HepG2 (cell line): ENCODE data around the gene SPTBN5. TPM values are rescaled to one million over a fixed set of nuclear protein-coding genes. Genes with fewer than 3 reads are reported as not detected.

ENCODE experiments used
- ATAC-seq: fragments of 200-7000 bp; cut with Tn5 transposase; 3 replicates; pipeline ENCODE4 v1.9.1; 2020; ENCODE audit warnings: mild to moderate bottlenecking, moderate library complexity
- BruUV-seq: library from RNA; stranded (reverse); fragments of 400-500 nt; replicated peaks from 2 replicates; lab custom pipeline; 2021; lab: Mats Ljungman, UMichigan
- CTCF ChIA-PET: fragments of 300-600 bp; formaldehyde crosslinking; extraction: SDS; loops from one replicate; lab custom pipeline; 2021; ENCODE audit warnings: low total read pairs, inconsistent platforms, low intra/inter-chr PET ratio; lab: Yijun Ruan, JAX
- POLR2A ChIA-PET: fragments of 350-600 bp; sonication (Branson Sonifier 250); formaldehyde crosslinking; loops from one replicate; lab custom pipeline; 2020; ENCODE audit warnings: antibody characterized with exemption, inconsistent platforms; lab: Yijun Ruan, JAX
- DNase-seq: peaks from one replicate; pipeline ENCODE4 v3.0.0-alpha.2; 2015; ENCODE audit warnings: low spot score
- FAIRE-seq: peaks from 3 replicates; lab custom pipeline; 2011; peaks lifted over from hg19 to GRCh38; lab: Jason Lieb, UNC
- H2AFZ ChIP-seq: one replicate; pipeline ENCODE4 v1.6.1; 2011; ENCODE audit warnings: low read length, inconsistent platforms
- H3K27ac ChIP-seq: fragments of 300-600 bp; 3 replicates; pipeline ENCODE4 v1.8.0; 2011; ENCODE audit warnings: mixed run types, mild to moderate bottlenecking, mixed read lengths, low read length, inconsistent platforms; ENCODE audit not compliant: insufficient read depth; ENCODE audit errors: extremely low read length
- H3K27me3 ChIP-seq, 2 experiments: fragments of 200-600 bp in 1 of 2; 2 replicates in 1 of 2; 3 replicates in 1 of 2; pipeline versions ENCODE4 v1.6.0 to v1.8.0; 2011; ENCODE audit warnings: low read length in 2 of 2, mild to moderate bottlenecking in 2 of 2, moderate library complexity in 2 of 2, inconsistent platforms in 1 of 2; ENCODE audit not compliant: insufficient read depth in 2 of 2, control insufficient read depth in 1 of 2
- H3K36me3 ChIP-seq, 2 experiments: fragments of 200-600 bp in 1 of 2; replicated peaks in 1 of 2; 2 replicates in 1 of 2; 3 replicates in 1 of 2; pipeline versions ENCODE4 v1.5.1 to v1.8.0; 2011; ENCODE audit warnings: low read length in 2 of 2, inconsistent platforms in 1 of 2; ENCODE audit not compliant: insufficient read depth in 2 of 2, control insufficient read depth in 1 of 2
- H3K4me1 ChIP-seq: 2 replicates; pipeline ENCODE4 v1.5.1; 2012; ENCODE audit warnings: low read length, inconsistent platforms; ENCODE audit not compliant: insufficient read depth
- H3K4me2 ChIP-seq: 2 replicates; pipeline ENCODE4 v1.6.0; 2011; ENCODE audit warnings: low read depth, low read length, inconsistent platforms
- H3K4me3 ChIP-seq, 3 experiments: fragments of 200-600 bp in 1 of 3; sonication (generic), shearing (Covaris generic) in 1 of 3; replicated peaks in 1 of 3; 2 replicates each; pipeline ENCODE4 v1.5.1; 2011 to 2016; ENCODE audit warnings: low read length in 3 of 3, inconsistent platforms in 2 of 3, low read depth in 2 of 3, mild to moderate bottlenecking in 2 of 3, control low read depth in 1 of 3, mixed read lengths in 1 of 3; ENCODE audit not compliant: insufficient read depth in 1 of 3
- H3K79me2 ChIP-seq: one replicate; pipeline ENCODE4 v1.6.1; 2011; ENCODE audit warnings: low read length, inconsistent platforms; ENCODE audit not compliant: insufficient read depth
- H3K9ac ChIP-seq: 2 replicates; pipeline ENCODE4 v1.6.0; 2011; ENCODE audit warnings: mild to moderate bottlenecking, low read depth, low read length, inconsistent platforms; ENCODE audit not compliant: insufficient read depth
- H3K9me3 ChIP-seq: 2 replicates; pipeline ENCODE4 v1.5.1; 2012; ENCODE audit warnings: mild to moderate bottlenecking, low read length
- H4K20me1 ChIP-seq: 2 replicates; pipeline ENCODE4 v1.6.0; 2011; ENCODE audit warnings: inconsistent platforms, mild to moderate bottlenecking, low read length, moderate library complexity; ENCODE audit not compliant: insufficient read depth
- ATM ChIP-seq: fragments of 450-650 bp; IDR thresholded peaks from 2 replicates; pipeline ENCODE4 v1.7.1; 2017; ENCODE audit warnings: mild to moderate bottlenecking, borderline replicate concordance
- GABPB1 ChIP-seq: IDR thresholded peaks from 2 replicates; pipeline ENCODE4 v1.6.1; 2016; ENCODE audit warnings: mild to moderate bottlenecking, missing genetic modification reagents, moderate library complexity, missing compliant biosample characterization
- HMG20B ChIP-seq: conservative IDR thresholded peaks from 2 replicates; pipeline ENCODE4 v1.6.1; 2016; ENCODE audit warnings: missing genetic modification reagents, missing compliant biosample characterization
- RBM39 ChIP-seq: fragments of 200-400 bp; formaldehyde crosslinking; IDR thresholded peaks from one replicate; pipeline ENCODE4 v1.6.1; 2018; ENCODE audit warnings: antibody characterized with exemption, mild to moderate bottlenecking, low read depth, low read length; ENCODE audit not compliant: poor library complexity, severe bottlenecking
- SALL1 ChIP-seq: sonication (generic); formaldehyde crosslinking; IDR thresholded peaks from 2 replicates; pipeline ENCODE4 v1.8.0; 2022; ENCODE audit warnings: mild to moderate bottlenecking, missing genetic modification reagents
- SIX4 ChIP-seq: sonication (generic); formaldehyde crosslinking; IDR thresholded peaks from 2 replicates; pipeline ENCODE4 v1.4.0; 2020; ENCODE audit warnings: missing genetic modification reagents
- SRSF9 ChIP-seq: fragments of 200-400 bp; formaldehyde crosslinking; IDR thresholded peaks from 2 replicates; pipeline ENCODE4 v1.6.1; 2018; ENCODE audit warnings: borderline replicate concordance, mild to moderate bottlenecking, low read depth, low read length; ENCODE audit not compliant: insufficient read depth, poor library complexity, severe bottlenecking
- ZNF138 ChIP-seq: sonication (generic); formaldehyde crosslinking; IDR thresholded peaks from 2 replicates; pipeline ENCODE4 v1.5.0; 2020; ENCODE audit warnings: mild to moderate bottlenecking, low read depth, missing genetic modification reagents
- ZNF225 ChIP-seq: sonication (generic); formaldehyde crosslinking; IDR thresholded peaks from 2 replicates; pipeline ENCODE4 v1.4.0; 2020; ENCODE audit warnings: mild to moderate bottlenecking, missing genetic modification reagents
- WGBS: methylation state at CpG from one replicate; pipeline ENCODE4 v1.1.6; 2017; ENCODE audit warnings: low lambda C conversion rate; 5-methylcytosine and 5-hydroxymethylcytosine counted together
- in situ Hi-C: cut with HindIII; loops from 2 replicates; pipeline ENCODE4 v1.10.0; 2017; ENCODE audit warnings: low pct_unique_long_range_greater_than_20kb; ENCODE audit not compliant: extremely low pct_ligation_motif_present
- intact Hi-C: fragments of 100-400 bp; cut with micrococcal nuclease; formaldehyde crosslinking; loops from one replicate; pipeline ENCODE4 v1.10.0; 2022; ENCODE audit not compliant: unreplicated experiment
- polyA plus RNA-seq, 8 experiments: library from polyadenylated mRNA; depleted of rRNA in 3 of 8; stranded (reverse) in 7 of 8; unstranded in 1 of 8; fragments of >200 nt; fragmentation: Illumina TruSeq in 4 of 8; extraction: Trizol in 4 of 8; gene quantifications; 2 replicates each; pipeline versions ENCODE4 v1.2.1 to v1.2.3, GENCODE V29; 2011 to 2016; ENCODE audit warnings: low read depth in 4 of 8, missing spikeins in 1 of 8, mixed read lengths in 1 of 8; ENCODE audit not compliant: insufficient read depth in 1 of 8
- total RNA-seq, 5 experiments: library from RNA; depleted of rRNA; stranded (reverse); fragments of >200 nt; fragmentation: Illumina TruSeq; extraction: Trizol; gene quantifications; 2 replicates each; pipeline ENCODE4 v1.2.3, GENCODE V29; 2016; ENCODE audit warnings: low read depth in 1 of 5
- TF ChIP-seq, protein P1 (sequence below): sonication (generic); formaldehyde crosslinking; IDR thresholded peaks from 2 replicates; pipeline ENCODE4 v1.4.0; 2020; ENCODE audit warnings: mild to moderate bottlenecking, low read depth, missing genetic modification reagents
- TF ChIP-seq, protein P2 (sequence below): sonication (generic); formaldehyde crosslinking; IDR thresholded peaks from 2 replicates; pipeline ENCODE4 v1.4.0; 2020; ENCODE audit warnings: low read depth, mild to moderate bottlenecking, missing genetic modification reagents
- TF ChIP-seq, protein P3 (sequence below): sonication (generic); formaldehyde crosslinking; IDR thresholded peaks from 2 replicates; pipeline ENCODE4 v1.4.0; 2020; ENCODE audit warnings: missing genetic modification reagents
- TF ChIP-seq, protein P4 (sequence below): sonication (generic); formaldehyde crosslinking; IDR thresholded peaks from 2 replicates; pipeline ENCODE4 v1.5.0; 2020; ENCODE audit warnings: missing genetic modification reagents

The SPTBN5 gene
- total and polyA plus RNA-seq, 2 of the 13 experiments (the other 11 are each of a cell fraction or from before 2014, with no cell fraction given): 0.01 to 0.07 TPM

DNA sequence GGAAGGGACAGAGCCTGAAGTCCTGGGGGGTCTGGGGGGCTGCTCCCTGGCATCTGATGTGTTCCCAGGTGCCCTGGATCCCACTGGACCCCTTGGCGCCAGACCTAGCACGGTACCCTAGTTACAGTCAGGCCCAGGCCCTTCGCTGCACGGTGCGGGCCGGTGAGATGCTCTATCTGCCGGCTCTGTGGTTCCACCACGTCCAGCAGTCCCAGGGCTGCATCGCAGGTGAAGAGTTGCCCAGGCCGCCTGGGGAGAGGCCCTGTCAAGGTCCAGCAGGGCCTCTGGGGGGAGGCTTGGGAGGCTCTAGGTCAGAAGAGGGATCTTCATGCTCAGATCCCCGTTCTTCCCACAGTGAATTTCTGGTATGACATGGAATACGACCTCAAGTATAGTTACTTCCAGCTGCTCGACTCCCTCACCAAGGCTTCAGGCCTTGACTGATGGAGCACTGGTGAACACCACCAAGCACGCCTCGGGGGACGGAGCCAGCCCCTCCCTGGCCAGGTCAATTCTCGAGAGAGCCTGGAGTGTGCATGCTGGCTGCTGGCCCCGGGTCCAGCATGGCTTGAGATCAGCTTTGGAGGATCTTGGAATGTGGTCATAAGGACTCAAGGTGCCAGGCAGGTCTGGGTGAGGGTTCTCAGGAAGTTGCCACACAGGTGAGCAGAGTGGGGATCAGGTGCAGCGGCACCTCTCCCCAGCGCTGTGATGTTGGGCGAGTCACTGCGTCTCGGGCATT, 57.0 kb downstream of the SPTBN5 start:
- DNase-seq (no peak), ATAC-seq (no peak), FAIRE-seq (no peak)
- TF ChIP-seq GABPB1 (CRISPR knock-in tag) (no peak), HMG20B (CRISPR knock-in tag) (no peak), SIX4 (CRISPR knock-in tag) (no peak), ZNF225 (CRISPR knock-in tag) (no peak), RBM39 (no peak), SRSF9 (no peak), SALL1 (CRISPR knock-in tag) (no peak), ATM (no peak), ZNF138 (CRISPR knock-in tag) (no peak)
- TF ChIP-seq, protein P1, sequence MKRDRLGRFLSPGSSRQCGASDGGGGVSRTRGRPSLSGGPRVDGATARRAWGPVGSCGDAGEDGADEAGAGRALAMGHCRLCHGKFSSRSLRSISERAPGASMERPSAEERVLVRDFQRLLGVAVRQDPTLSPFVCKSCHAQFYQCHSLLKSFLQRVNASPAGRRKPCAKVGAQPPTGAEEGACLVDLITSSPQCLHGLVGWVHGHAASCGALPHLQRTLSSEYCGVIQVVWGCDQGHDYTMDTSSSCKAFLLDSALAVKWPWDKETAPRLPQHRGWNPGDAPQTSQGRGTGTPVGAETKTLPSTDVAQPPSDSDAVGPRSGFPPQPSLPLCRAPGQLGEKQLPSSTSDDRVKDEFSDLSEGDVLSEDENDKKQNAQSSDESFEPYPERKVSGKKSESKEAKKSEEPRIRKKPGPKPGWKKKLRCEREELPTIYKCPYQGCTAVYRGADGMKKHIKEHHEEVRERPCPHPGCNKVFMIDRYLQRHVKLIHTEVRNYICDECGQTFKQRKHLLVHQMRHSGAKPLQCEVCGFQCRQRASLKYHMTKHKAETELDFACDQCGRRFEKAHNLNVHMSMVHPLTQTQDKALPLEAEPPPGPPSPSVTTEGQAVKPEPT: no peak
- TF ChIP-seq, protein P2, sequence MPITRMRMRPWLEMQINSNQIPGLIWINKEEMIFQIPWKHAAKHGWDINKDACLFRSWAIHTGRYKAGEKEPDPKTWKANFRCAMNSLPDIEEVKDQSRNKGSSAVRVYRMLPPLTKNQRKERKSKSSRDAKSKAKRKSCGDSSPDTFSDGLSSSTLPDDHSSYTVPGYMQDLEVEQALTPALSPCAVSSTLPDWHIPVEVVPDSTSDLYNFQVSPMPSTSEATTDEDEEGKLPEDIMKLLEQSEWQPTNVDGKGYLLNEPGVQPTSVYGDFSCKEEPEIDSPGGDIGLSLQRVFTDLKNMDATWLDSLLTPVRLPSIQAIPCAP (CRISPR knock-in tag): no peak
- TF ChIP-seq, protein P3, sequence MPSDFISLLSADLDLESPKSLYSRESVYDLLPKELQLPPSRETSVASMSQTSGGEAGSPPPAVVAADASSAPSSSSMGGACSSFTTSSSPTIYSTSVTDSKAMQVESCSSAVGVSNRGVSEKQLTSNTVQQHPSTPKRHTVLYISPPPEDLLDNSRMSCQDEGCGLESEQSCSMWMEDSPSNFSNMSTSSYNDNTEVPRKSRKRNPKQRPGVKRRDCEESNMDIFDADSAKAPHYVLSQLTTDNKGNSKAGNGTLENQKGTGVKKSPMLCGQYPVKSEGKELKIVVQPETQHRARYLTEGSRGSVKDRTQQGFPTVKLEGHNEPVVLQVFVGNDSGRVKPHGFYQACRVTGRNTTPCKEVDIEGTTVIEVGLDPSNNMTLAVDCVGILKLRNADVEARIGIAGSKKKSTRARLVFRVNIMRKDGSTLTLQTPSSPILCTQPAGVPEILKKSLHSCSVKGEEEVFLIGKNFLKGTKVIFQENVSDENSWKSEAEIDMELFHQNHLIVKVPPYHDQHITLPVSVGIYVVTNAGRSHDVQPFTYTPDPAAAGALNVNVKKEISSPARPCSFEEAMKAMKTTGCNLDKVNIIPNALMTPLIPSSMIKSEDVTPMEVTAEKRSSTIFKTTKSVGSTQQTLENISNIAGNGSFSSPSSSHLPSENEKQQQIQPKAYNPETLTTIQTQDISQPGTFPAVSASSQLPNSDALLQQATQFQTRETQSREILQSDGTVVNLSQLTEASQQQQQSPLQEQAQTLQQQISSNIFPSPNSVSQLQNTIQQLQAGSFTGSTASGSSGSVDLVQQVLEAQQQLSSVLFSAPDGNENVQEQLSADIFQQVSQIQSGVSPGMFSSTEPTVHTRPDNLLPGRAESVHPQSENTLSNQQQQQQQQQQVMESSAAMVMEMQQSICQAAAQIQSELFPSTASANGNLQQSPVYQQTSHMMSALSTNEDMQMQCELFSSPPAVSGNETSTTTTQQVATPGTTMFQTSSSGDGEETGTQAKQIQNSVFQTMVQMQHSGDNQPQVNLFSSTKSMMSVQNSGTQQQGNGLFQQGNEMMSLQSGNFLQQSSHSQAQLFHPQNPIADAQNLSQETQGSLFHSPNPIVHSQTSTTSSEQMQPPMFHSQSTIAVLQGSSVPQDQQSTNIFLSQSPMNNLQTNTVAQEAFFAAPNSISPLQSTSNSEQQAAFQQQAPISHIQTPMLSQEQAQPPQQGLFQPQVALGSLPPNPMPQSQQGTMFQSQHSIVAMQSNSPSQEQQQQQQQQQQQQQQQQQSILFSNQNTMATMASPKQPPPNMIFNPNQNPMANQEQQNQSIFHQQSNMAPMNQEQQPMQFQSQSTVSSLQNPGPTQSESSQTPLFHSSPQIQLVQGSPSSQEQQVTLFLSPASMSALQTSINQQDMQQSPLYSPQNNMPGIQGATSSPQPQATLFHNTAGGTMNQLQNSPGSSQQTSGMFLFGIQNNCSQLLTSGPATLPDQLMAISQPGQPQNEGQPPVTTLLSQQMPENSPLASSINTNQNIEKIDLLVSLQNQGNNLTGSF (CRISPR knock-in tag): no peak
- TF ChIP-seq, protein P4, sequence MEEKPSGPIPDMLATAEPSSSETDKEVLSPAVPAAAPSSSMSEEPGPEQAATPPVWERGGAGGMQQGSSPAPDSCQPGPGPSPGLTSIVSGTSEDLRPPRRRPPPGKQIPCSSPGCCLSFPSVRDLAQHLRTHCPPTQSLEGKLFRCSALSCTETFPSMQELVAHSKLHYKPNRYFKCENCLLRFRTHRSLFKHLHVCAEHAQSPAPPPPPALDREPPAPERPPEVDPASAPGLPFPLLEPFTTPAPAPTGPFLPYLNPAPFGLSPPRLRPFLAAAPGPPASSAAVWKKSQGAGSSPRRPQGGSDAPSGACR (CRISPR knock-in tag): no peak
- Histone ChIP-seq H3K4me1 (no peaks in the 10 kb centered on the region), H3K9ac (no peak overlapping the region), H3K4me2 (no peak overlapping the region), H2AFZ (no peak overlapping the region), H3K27ac (no peak overlapping the region), H3K79me2 (no peaks in the 10 kb centered on the region), H3K36me3 (peaks cover 1 to 5% of the 10 kb centered on the region in 2 experiments; a peak in 3 of 5 replicates), H3K9me3 (no peaks in the 10 kb centered on the region), H3K27me3 (no peaks in the 10 kb centered on the region), H3K4me3 (no peak overlapping the region), H4K20me1 (no peaks in the 10 kb centered on the region)
- BruUV-seq: no TSS peak
- 100% methylated on average over 6 of the region's 23 CpGs for WGBS
- POLR2A ChIA-PET: no interaction called here
- in situ Hi-C loops: no loop called here
- intact Hi-C loops: no loop called here
- CTCF ChIA-PET: no interaction called here
